GM12878 (cell line): ENCODE results near the gene EXOC4. TPM values are rescaled to one million over a fixed set of nuclear protein-coding genes. Genes with fewer than 3 reads are reported as not detected.

Experiments used
- ATAC-seq: fragments of 200-7000 bp; cut with Tn5 transposase; 3 replicates; pipeline ENCODE4 v1.9.1; 2020; ENCODE audit warnings: mild to moderate bottlenecking, moderate library complexity
- BruUV-seq: library from RNA; stranded (reverse); fragments of 400-500 nt; replicated peaks from 2 replicates; lab custom pipeline; 2021; lab: Mats Ljungman, UMichigan
- CTCF ChIA-PET: fragments of 300-600 bp; sonication (Branson Sonifier 250); formaldehyde crosslinking; extraction: SDS; loops from one replicate; lab custom pipeline; 2021; ENCODE audit warnings: inconsistent platforms; lab: Yijun Ruan, JAX
- POLR2A ChIA-PET: fragments of 350-600 bp; formaldehyde crosslinking; extraction: SDS; loops from one replicate; lab custom pipeline; 2021; ENCODE audit warnings: inconsistent platforms; lab: Charles Lee
- RAD21 ChIA-PET: fragments of 300-600 bp; sonication (Branson Sonifier 250); formaldehyde crosslinking; loops from one replicate; lab custom pipeline; 2023; ENCODE audit warnings: antibody characterized with exemption; ENCODE audit not compliant: unreplicated experiment; lab: Charles Lee
- SMC1A ChIA-PET: fragments of 300-600 bp; sonication (Branson Sonifier 250); formaldehyde crosslinking; loops from one replicate; lab custom pipeline; 2023; ENCODE audit not compliant: unreplicated experiment, uncharacterized antibody; lab: Charles Lee
- DNase-seq: peaks from one replicate; pipeline ENCODE4 v3.0.0-alpha.2; 2011; ENCODE audit warnings: low read depth, low spot score
- FAIRE-seq: peaks from 3 replicates; lab custom pipeline; 2011; peaks lifted over from hg19 to GRCh38; lab: Jason Lieb, UNC
- H2AFZ ChIP-seq: 2 replicates; pipeline ENCODE4 v1.6.0; 2011; ENCODE audit warnings: low read depth, low read length, control low read depth; ENCODE audit not compliant: control insufficient read depth
- H3K27ac ChIP-seq: 2 replicates; pipeline ENCODE4 v1.5.1; 2011; ENCODE audit warnings: control low read depth; ENCODE audit not compliant: control insufficient read depth, insufficient read depth
- H3K27me3 ChIP-seq, 2 experiments: replicated peaks in 1 of 2; 2 replicates each; pipeline versions ENCODE4 v1.6.0 to v1.6.1; 2011; ENCODE audit warnings: low read length in 1 of 2; ENCODE audit not compliant: control insufficient read depth in 2 of 2, insufficient read depth in 2 of 2
- H3K36me3 ChIP-seq, 2 experiments: 2 replicates each; pipeline ENCODE4 v1.5.1; 2011; ENCODE audit warnings: low read length in 1 of 2; ENCODE audit not compliant: control insufficient read depth in 2 of 2, insufficient read depth in 2 of 2
- H3K4me1 ChIP-seq: 2 replicates; pipeline ENCODE4 v1.6.1; 2011; ENCODE audit warnings: mild to moderate bottlenecking, low read length, moderate library complexity, mixed read lengths; ENCODE audit not compliant: control insufficient read depth, insufficient read depth
- H3K4me2 ChIP-seq: 2 replicates; pipeline ENCODE4 v1.6.0; 2011; ENCODE audit warnings: control low read depth; ENCODE audit not compliant: control insufficient read depth, insufficient read depth
- H3K4me3 ChIP-seq: fragments of 200-600 bp; sonication (generic); 2 replicates; pipeline ENCODE4 v1.5.1; 2016
- H3K79me2 ChIP-seq: 2 replicates; pipeline ENCODE4 v1.6.0; 2011; ENCODE audit warnings: low read length; ENCODE audit not compliant: control insufficient read depth, insufficient read depth
- H3K9ac ChIP-seq: 2 replicates; pipeline ENCODE4 v1.8.0; 2011; ENCODE audit warnings: low read length, control low read depth, mixed read lengths; ENCODE audit not compliant: control insufficient read depth, insufficient read depth
- H3K9me3 ChIP-seq: replicated peaks from 3 replicates; pipeline ENCODE4 v1.5.1; 2011; ENCODE audit warnings: mild to moderate bottlenecking, low read length; ENCODE audit not compliant: control insufficient read depth, insufficient read depth
- H4K20me1 ChIP-seq: 2 replicates; pipeline ENCODE4 v1.6.0; 2011; ENCODE audit not compliant: control insufficient read depth, insufficient read depth
- ASH2L ChIP-seq: fragments of 300-600, 200-600 bp; sonication (generic); IDR thresholded peaks from 2 replicates; pipeline ENCODE4 v1.6.1; 2017; ENCODE audit warnings: low read depth, mild to moderate bottlenecking, borderline replicate concordance
- BMI1 ChIP-seq: fragments of 450-650 bp; IDR thresholded peaks from 2 replicates; pipeline ENCODE4 v1.6.1; 2016; ENCODE audit warnings: mild to moderate bottlenecking, moderate library complexity, borderline replicate concordance
- ELK1 ChIP-seq: IDR thresholded peaks from 2 replicates; pipeline ENCODE4 v1.6.1; 2012; ENCODE audit warnings: low read depth, low read length, improper control_type of control experiment
- EP300 ChIP-seq, 2 experiments: fragments of 150-350 bp in 1 of 2; IDR thresholded peaks; 2 replicates each; pipeline ENCODE4 v1.6.1; 2011 to 2012; ENCODE audit warnings: low read depth in 2 of 2, low read length in 2 of 2, borderline replicate concordance in 1 of 2, improper control_type of control experiment in 1 of 2, inconsistent platforms in 1 of 2; ENCODE audit not compliant: control insufficient read depth in 1 of 2
- EZH2 ChIP-seq: IDR thresholded peaks from 2 replicates; pipeline ENCODE4 v1.6.1; 2012; ENCODE audit warnings: low read depth, mild to moderate bottlenecking, control low read depth, inconsistent platforms, low read length, borderline replicate concordance; ENCODE audit not compliant: control insufficient read depth
- FOXK2 ChIP-seq: fragments of 450-650 bp; IDR thresholded peaks from 2 replicates; pipeline ENCODE4 v1.6.1; 2017; ENCODE audit warnings: mild to moderate bottlenecking, moderate library complexity
- IRF3 ChIP-seq: fragments of 450-650 bp; IDR thresholded peaks from 2 replicates; pipeline ENCODE4 v1.6.1; 2014; ENCODE audit warnings: mild to moderate bottlenecking
- IRF5 ChIP-seq: fragments of 450-650 bp; IDR thresholded peaks from 2 replicates; pipeline ENCODE4 v1.6.1; 2017; ENCODE audit warnings: borderline replicate concordance
- LARP7 ChIP-seq: fragments of 450-650 bp; IDR thresholded peaks from 2 replicates; pipeline ENCODE4 v1.6.1; 2017; ENCODE audit warnings: mild to moderate bottlenecking
- RELA ChIP-seq: fragments of 450-650 bp; IDR thresholded peaks from 2 replicates; pipeline ENCODE4 v1.8.0; 2014; ENCODE audit warnings: borderline replicate concordance; ENCODE audit not compliant: partially characterized antibody
- TAF1 ChIP-seq: IDR thresholded peaks from 2 replicates; pipeline ENCODE4 v1.6.1; 2011; ENCODE audit warnings: mild to moderate bottlenecking, low read depth, low read length, borderline replicate concordance
- TARDBP ChIP-seq: IDR thresholded peaks from 2 replicates; pipeline ENCODE4 v1.6.1; 2016; ENCODE audit warnings: borderline replicate concordance
- WGBS: methylation state at CpG from one replicate; pipeline ENCODE4 v1.1.6; 2016; ENCODE audit warnings: low lambda C conversion rate; ENCODE audit not compliant: insufficient replicate concordance, insufficient coverage; ENCODE audit errors: missing lambda C conversion rate; 5-methylcytosine and 5-hydroxymethylcytosine counted together
- in situ Hi-C: fragments of 300-500 bp; cut with MboI; formaldehyde crosslinking; loops from 9 replicates; pipeline ENCODE4 v1.14.3; 2018; ENCODE audit warnings: mixed read lengths
- intact Hi-C: fragments of 100-400 bp; cut with micrococcal nuclease; formaldehyde crosslinking; loops from one replicate; pipeline ENCODE4 v1.14.2; 2022; ENCODE audit not compliant: unreplicated experiment
- polyA plus RNA-seq, 11 experiments: library from polyadenylated mRNA; depleted of rRNA in 4 of 11; unstranded in 6 of 11; stranded (reverse) in 5 of 11; fragments of >200 nt; fragmentation: Nextera tagmentation in 4 of 11; fragmentation: Illumina TruSeq in 1 of 11; extraction: Ambion mirVana in 4 of 11; extraction: Trizol in 1 of 11; gene quantifications; 1 replicate in 1 of 11; 2 replicates in 10 of 11; pipeline versions ENCODE4 v1.2.1 to v1.2.3, GENCODE V29; 2011 to 2016; ENCODE audit warnings: inconsistent platforms in 2 of 11, missing spikeins in 2 of 11, low read depth in 1 of 11
- total RNA-seq, 4 experiments: library from RNA; depleted of rRNA in 3 of 4; stranded (reverse); fragments of >200 nt in 3 of 4; fragmentation: Illumina TruSeq in 1 of 4; extraction: Trizol in 1 of 4; gene quantifications; 2 replicates each; pipeline versions ENCODE4 v1.2.1 to v1.2.3, GENCODE V29; 2013 to 2021

Gene EXOC4
- total and polyA plus RNA-seq, 10 of the 15 experiments (the other 5 are each of a cell fraction or from before 2014, with no cell fraction given), result 13.2 to 44.5 (median 29.6) TPM

GRCh38 chr7:133769668-133770067, 516.8 kb downstream of the EXOC4 start:
- Histone ChIP-seq H3K27ac (no peak overlapping the region), H3K27me3 (no peaks in the 10 kb centered on the region), H3K4me2 (no peak overlapping the region), H3K9me3 (no peaks in the 10 kb centered on the region), H3K79me2 (no peaks in the 10 kb centered on the region), H2AFZ (no peak overlapping the region), H3K36me3 (no peaks in the 10 kb centered on the region), H3K4me3 (no peak overlapping the region), H4K20me1 (no peaks in the 10 kb centered on the region), H3K9ac (no peak overlapping the region), H3K4me1 (no peaks in the 10 kb centered on the region)
- RAD21 ChIA-PET, result no interaction called here
- POLR2A ChIA-PET, result no interaction called here
- CTCF ChIA-PET, result no interaction called here
- ATAC-seq (no peak), FAIRE-seq (no peak), DNase-seq (no peak)
- in situ Hi-C loops, result no loop called here
- SMC1A ChIA-PET, result interaction anchor here (0.6 kb wide), 1 partner anchor 183 kb away, joined by 3 read pairs; no protein-coding TSS in a partner anchor
- TF ChIP-seq EP300 (IDR thresholded peaks at IDR 0.05; ENCODE audit: borderline replicate concordance in 1 of 2, control insufficient read depth in 1 of 2, low read depth in 2 of 2, low read length in 2 of 2) (no peak), FOXK2 (no peak), TARDBP (no peak), EZH2 (no peak), RELA (no peak), TAF1 (no peak), LARP7 (no peak), ELK1 (no peak), BMI1 (no peak), ASH2L (no peak), IRF5 (no peak), IRF3 (no peak)
- intact Hi-C loops, result no loop called here
- BruUV-seq, result no TSS peak
- 96% methylated on average over 1 of the region's 1 CpG for WGBS
